Measurements from ENCODE around the gene SOX10.

DNA sequence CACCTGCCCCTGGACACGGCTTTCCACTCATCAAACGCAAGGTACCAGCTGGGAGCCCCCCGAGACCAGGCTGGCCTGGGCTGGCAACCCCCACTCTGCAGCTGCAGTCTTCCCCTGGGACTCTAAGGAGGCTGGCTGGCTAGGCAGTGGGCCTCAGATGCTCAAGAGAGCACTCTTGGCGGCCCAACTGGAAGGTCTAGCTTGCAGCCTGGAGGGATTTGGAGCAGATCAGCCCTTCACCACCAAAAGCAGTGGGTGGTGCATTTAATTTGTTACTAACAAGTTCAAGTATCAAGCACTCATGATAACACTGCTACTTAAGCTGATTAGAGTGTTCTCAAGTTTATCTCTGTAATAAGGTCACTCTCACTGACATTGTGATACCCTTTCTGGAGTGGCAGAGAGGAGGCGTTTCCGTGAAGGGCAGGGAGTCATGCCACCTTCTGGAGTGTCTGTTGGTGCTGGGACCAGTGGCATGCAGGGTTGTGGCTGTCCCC lies 52.4 kb downstream of the SOX10 start:
- TF ChIP-seq, protein P1, sequence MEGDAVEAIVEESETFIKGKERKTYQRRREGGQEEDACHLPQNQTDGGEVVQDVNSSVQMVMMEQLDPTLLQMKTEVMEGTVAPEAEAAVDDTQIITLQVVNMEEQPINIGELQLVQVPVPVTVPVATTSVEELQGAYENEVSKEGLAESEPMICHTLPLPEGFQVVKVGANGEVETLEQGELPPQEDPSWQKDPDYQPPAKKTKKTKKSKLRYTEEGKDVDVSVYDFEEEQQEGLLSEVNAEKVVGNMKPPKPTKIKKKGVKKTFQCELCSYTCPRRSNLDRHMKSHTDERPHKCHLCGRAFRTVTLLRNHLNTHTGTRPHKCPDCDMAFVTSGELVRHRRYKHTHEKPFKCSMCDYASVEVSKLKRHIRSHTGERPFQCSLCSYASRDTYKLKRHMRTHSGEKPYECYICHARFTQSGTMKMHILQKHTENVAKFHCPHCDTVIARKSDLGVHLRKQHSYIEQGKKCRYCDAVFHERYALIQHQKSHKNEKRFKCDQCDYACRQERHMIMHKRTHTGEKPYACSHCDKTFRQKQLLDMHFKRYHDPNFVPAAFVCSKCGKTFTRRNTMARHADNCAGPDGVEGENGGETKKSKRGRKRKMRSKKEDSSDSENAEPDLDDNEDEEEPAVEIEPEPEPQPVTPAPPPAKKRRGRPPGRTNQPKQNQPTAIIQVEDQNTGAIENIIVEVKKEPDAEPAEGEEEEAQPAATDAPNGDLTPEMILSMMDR (IDR thresholded peaks at IDR 0.05 in 2 of 3, conservative IDR thresholded peaks at IDR 0.05 in 1 of 3; ENCODE audit: borderline replicate concordance in 1 of 3, insufficient read depth in 1 of 3, low read depth in 2 of 3, low read length in 2 of 3), result no peak
- no peak for TF ChIP-seq EZH2 (IDR thresholded peaks at IDR 0.05)
- no peak for TF ChIP-seq JUND (IDR thresholded peaks at IDR 0.05)
- no peak for TF ChIP-seq SP1 (IDR thresholded peaks at IDR 0.05; ENCODE audit: low read depth)
- TF ChIP-seq POLR2A (IDR thresholded peaks at IDR 0.05; ENCODE audit: borderline replicate concordance, extremely low read depth, insufficient read depth, insufficient read length), result no peak
- no peak for TF ChIP-seq ZNF274 (IDR thresholded peaks at IDR 0.05; ENCODE audit: low read depth, low read length)
- TF ChIP-seq CBX3 (IDR thresholded peaks at IDR 0.05; ENCODE audit: low read depth), result no peak
- no peak for TF ChIP-seq EZH2phosphoT487 (IDR thresholded peaks at IDR 0.05; ENCODE audit: borderline replicate concordance)
- TF ChIP-seq CEBPB (IDR thresholded peaks at IDR 0.05; ENCODE audit: low read depth), result no peak
- no peak for TF ChIP-seq POLR2AphosphoS5 (IDR thresholded peaks at IDR 0.05; ENCODE audit: low read depth, low read length)
- TF ChIP-seq, protein P2, sequence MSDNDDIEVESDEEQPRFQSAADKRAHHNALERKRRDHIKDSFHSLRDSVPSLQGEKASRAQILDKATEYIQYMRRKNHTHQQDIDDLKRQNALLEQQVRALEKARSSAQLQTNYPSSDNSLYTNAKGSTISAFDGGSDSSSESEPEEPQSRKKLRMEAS (IDR thresholded peaks at IDR 0.05), result no peak
- TF ChIP-seq EGR1 (IDR thresholded peaks at IDR 0.05; ENCODE audit: low read depth), result no peak
- TF ChIP-seq, protein P3, sequence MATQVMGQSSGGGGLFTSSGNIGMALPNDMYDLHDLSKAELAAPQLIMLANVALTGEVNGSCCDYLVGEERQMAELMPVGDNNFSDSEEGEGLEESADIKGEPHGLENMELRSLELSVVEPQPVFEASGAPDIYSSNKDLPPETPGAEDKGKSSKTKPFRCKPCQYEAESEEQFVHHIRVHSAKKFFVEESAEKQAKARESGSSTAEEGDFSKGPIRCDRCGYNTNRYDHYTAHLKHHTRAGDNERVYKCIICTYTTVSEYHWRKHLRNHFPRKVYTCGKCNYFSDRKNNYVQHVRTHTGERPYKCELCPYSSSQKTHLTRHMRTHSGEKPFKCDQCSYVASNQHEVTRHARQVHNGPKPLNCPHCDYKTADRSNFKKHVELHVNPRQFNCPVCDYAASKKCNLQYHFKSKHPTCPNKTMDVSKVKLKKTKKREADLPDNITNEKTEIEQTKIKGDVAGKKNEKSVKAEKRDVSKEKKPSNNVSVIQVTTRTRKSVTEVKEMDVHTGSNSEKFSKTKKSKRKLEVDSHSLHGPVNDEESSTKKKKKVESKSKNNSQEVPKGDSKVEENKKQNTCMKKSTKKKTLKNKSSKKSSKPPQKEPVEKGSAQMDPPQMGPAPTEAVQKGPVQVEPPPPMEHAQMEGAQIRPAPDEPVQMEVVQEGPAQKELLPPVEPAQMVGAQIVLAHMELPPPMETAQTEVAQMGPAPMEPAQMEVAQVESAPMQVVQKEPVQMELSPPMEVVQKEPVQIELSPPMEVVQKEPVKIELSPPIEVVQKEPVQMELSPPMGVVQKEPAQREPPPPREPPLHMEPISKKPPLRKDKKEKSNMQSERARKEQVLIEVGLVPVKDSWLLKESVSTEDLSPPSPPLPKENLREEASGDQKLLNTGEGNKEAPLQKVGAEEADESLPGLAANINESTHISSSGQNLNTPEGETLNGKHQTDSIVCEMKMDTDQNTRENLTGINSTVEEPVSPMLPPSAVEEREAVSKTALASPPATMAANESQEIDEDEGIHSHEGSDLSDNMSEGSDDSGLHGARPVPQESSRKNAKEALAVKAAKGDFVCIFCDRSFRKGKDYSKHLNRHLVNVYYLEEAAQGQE (IDR thresholded peaks at IDR 0.05; ENCODE audit: low read depth), result no peak
